Cardiac fibroblast (primary cell): ENCODE results near the gene CHN2.
A peak's percentile ranks its signal among the peaks of the same experiment; 100 is the strongest.

Experiments used
- DNase-seq, 2 donors: peaks; one replicate each; pipeline versions ENCODE4 v3.0.0 to v3.0.0-alpha.2; 2010; ENCODE audit warnings: low read depth in 2 of 2
- H3K4me3 ChIP-seq, 2 donors: replicated peaks in 1 of 2; 1 replicate in 1 of 2; 2 replicates in 1 of 2; pipeline ENCODE4 v1.5.1; 2011; ENCODE audit warnings: low read depth in 2 of 2, low read length in 2 of 2, mild to moderate bottlenecking in 2 of 2, moderate library complexity in 1 of 2
- TF ChIP-seq, protein P1 (sequence below): IDR thresholded peaks from one replicate; pipeline ENCODE4 v1.5.1; 2011; ENCODE audit warnings: low read depth, mild to moderate bottlenecking, low read length, inconsistent platforms

The CHN2 gene

DNA sequence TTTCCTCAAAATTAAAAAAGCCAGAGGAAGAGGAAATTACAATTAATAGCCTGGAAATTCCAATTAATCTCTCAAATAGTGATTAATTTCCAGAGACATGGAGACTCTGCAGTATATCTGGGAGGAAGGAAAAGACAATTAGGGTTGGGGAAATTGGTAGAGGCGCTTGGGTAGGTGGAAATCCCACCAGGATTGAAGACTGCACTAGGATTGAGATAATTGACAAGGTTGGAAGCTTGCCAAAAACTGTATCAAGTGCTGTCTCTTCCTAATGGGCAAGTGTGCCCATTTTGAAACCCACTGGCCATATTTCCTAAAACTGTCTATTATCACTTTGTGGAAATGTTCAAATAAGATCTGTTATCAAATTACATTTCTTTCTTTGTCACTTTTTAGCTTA, 21.6 kb downstream of the CHN2 start:
- TF ChIP-seq, protein P1, sequence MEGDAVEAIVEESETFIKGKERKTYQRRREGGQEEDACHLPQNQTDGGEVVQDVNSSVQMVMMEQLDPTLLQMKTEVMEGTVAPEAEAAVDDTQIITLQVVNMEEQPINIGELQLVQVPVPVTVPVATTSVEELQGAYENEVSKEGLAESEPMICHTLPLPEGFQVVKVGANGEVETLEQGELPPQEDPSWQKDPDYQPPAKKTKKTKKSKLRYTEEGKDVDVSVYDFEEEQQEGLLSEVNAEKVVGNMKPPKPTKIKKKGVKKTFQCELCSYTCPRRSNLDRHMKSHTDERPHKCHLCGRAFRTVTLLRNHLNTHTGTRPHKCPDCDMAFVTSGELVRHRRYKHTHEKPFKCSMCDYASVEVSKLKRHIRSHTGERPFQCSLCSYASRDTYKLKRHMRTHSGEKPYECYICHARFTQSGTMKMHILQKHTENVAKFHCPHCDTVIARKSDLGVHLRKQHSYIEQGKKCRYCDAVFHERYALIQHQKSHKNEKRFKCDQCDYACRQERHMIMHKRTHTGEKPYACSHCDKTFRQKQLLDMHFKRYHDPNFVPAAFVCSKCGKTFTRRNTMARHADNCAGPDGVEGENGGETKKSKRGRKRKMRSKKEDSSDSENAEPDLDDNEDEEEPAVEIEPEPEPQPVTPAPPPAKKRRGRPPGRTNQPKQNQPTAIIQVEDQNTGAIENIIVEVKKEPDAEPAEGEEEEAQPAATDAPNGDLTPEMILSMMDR: no peak
- H3K4me3 ChIP-seq: no peak overlapping the region
- no peak for DNase-seq

DNA sequence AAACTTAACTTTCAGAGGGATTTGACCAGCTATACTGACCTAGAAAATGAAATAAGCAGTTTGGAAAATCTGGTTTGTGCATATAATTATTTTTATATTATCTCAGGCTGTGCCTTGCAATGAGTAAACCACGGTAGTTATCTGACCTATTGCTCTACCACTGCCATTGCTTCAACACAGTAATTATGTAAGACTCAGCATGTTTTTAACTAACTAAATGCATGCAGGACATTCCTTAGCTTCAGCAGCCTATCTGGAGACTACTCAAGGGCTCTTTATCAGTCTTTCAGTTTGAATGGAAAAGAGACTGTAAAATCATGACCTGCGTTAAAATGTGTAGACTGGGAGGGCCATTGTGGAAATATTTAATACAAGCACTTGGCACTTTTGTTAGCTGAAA, 22.5 kb downstream of the CHN2 start:
- TF ChIP-seq, protein P1: no peak
- H3K4me3 ChIP-seq: no peak overlapping the region

DNA sequence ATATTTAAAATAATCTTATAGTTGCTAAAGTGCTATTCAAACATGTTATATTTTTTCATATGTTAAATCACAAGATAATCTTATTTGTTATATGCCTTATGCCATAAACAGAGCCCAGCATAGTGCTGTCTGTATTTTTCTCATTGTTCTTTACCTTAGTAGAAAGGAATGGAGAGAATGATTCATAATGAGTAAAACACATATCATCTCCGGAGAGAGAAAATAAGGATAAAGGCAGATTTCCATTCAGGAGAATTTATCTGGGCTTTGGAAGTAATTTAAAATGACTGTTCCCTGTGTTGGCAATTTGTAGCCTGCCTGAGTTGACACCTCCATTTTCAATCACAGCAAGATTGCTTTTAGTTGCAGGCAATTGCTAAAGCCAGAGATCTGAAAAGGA, 30.2 kb downstream of the CHN2 start:
- DNase-seq: peak in 1 of 2 donors; percentile 33
- H3K4me3 ChIP-seq: no peak overlapping the region
- TF ChIP-seq, protein P1: no peak

More for the DNA sequence above, 22.5 kb downstream of the CHN2 start:
- DNase-seq: peak in 1 of 2 donors; percentile 59

DNA sequence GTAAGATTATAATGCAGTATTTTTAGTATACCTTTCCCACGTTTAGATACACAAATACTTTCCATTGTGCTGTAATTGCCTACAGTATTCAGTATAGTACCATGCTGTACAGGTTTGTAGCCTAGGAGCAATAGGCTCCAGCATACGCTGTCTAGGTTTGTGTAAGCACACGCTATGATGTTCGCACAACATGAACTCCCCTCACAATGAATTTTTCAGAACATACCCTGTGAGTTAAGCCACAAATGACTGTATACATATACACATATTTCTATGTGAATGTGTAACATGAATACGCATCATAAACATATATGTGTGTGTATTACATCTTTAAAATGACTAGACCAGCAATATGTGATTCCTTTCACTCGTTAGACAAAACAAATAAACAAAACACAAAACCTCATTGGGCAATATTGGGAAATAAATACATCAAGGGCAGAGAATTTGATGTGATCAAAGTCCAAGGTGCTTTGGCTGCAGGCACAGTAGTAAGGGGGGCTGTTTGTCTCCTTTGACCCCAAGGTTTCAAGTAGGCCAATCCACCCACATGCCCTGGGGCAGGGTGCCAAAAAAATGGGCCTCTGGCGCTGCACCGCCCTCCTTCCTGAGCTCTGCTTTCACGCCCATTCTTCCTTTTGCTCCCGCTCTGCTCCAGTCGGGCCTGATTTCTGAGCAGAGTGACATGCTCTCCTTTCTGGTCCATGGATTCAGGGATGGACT, 33.9 kb downstream of the CHN2 start:
- H3K4me3 ChIP-seq: no peak overlapping the region
- TF ChIP-seq, protein P1: no peak
- DNase-seq: no peak

DNA sequence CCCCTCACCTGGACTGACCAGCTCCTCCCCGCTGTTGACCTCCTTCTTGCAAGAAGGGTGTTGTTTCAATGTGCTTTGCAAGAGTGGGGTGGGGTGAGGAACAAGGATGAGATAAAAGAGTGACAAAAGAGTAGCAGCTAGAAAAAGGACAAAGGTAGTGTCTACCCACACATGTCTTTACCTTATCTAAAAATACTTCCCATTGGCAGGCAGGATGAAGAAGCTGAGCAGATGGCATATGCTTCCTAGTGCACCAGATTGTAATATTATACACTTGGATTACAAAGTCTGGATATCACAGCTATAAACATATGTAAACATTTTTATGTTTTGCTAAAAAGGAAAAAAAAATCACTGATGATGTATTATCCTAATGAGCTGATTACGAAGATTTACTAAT, 34.5 kb downstream of the CHN2 start:
- TF ChIP-seq, protein P1: no peak
- no peak for DNase-seq
- H3K4me3 ChIP-seq: no peak overlapping the region

DNA sequence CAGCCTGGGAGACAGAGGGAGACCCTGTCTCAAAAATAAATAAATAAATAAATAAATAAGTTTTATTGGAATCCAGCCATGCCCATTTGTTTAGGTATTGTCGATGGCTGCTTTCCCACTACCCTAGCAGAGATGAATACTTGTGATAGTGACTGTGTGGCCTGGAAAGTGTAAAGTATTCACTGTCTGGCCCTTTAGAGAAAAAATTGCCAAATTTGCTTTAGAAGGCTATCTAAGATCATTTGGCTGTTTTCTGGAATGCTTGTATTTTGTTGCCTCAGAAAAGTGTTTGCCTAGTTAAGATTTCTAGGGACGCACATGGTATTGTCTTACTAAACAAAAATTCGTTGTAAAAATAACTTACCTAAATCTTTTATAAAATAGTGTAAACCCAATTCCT, 35.4 kb downstream of the CHN2 start:
- no peak for DNase-seq
- TF ChIP-seq, protein P1: no peak
- no peak overlapping the region for H3K4me3 ChIP-seq
